Hepatocyte (in vitro differentiated cells): Measurements from ENCODE around the gene HDAC8.

Experiments
- EZH2 ChIP-seq: fragments of 200-600 bp; sonication (generic); IDR thresholded peaks from 2 replicates; pipeline ENCODE4 v1.6.1; 2016; ENCODE audit warnings: antibody characterized with exemption, mild to moderate bottlenecking, borderline replicate concordance
- TF ChIP-seq, protein P1 (sequence below): fragments of 200-600 bp; sonication (generic); IDR thresholded peaks from 2 replicates; pipeline ENCODE4 v1.5.1; 2016; ENCODE audit warnings: antibody characterized with exemption, mild to moderate bottlenecking; ENCODE audit not compliant: poor library complexity

DNA sequence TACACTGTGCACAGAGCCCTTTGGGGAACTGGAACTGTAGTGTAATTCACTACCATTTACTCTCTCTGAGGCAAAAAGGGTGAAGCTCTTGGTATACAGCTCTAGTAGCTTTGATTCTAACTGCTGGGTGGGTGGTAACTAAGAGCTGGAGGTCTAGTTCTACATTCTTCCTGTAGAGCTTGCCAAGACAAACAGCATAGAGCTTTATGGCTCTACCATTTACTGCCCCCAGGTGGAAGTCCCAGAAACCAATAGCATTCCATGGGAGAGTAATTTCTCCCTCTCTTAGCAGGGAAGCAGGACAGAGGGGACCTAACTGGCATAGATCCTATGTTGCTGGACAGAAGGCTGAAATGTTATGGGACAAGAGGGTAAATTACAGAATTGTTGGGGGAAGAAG lies 26.7 kb downstream of the HDAC8 start:
- TF ChIP-seq EZH2: no peak
- TF ChIP-seq, protein P1, sequence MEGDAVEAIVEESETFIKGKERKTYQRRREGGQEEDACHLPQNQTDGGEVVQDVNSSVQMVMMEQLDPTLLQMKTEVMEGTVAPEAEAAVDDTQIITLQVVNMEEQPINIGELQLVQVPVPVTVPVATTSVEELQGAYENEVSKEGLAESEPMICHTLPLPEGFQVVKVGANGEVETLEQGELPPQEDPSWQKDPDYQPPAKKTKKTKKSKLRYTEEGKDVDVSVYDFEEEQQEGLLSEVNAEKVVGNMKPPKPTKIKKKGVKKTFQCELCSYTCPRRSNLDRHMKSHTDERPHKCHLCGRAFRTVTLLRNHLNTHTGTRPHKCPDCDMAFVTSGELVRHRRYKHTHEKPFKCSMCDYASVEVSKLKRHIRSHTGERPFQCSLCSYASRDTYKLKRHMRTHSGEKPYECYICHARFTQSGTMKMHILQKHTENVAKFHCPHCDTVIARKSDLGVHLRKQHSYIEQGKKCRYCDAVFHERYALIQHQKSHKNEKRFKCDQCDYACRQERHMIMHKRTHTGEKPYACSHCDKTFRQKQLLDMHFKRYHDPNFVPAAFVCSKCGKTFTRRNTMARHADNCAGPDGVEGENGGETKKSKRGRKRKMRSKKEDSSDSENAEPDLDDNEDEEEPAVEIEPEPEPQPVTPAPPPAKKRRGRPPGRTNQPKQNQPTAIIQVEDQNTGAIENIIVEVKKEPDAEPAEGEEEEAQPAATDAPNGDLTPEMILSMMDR: no peak
